WTC11 (cell line): ENCODE measurements around the gene CD3E. TPM values are rescaled to one million over a fixed set of nuclear protein-coding genes. Genes with fewer than 3 reads are reported as not detected.

Experiments
- ATAC-seq: fragments of 200-7000 bp; cut with Tn5 transposase; 2 replicates; pipeline ENCODE4 v1.10.0; 2021; ENCODE audit warnings: mild to moderate bottlenecking, moderate library complexity
- CTCF ChIA-PET: fragments of 300-600 bp; sonication (Branson Sonifier 250); formaldehyde crosslinking; loops from one replicate; lab custom pipeline; 2021; ENCODE audit warnings: antibody characterized with exemption; lab: Charles Lee
- POLR2A ChIA-PET: fragments of 350-600 bp; sonication (Branson Sonifier 250); formaldehyde crosslinking; loops from one replicate; lab custom pipeline; 2021; ENCODE audit warnings: antibody characterized with exemption; lab: Charles Lee
- DNase-seq: peaks from one replicate; pipeline ENCODE4 v3.0.0; 2021; ENCODE audit warnings: low spot score
- H3K27ac Mint-ChIP-seq: 2 replicates; pipeline ENCODE4 v1.8.0; 2021; ENCODE audit warnings: mixed read lengths
- H3K27me3 Mint-ChIP-seq: 2 replicates; pipeline ENCODE4 v1.8.0; 2021; ENCODE audit warnings: low read depth, mild to moderate bottlenecking, moderate library complexity, mixed read lengths
- H3K36me3 Mint-ChIP-seq: 2 replicates; pipeline ENCODE4 v1.8.0; 2021; ENCODE audit warnings: mixed read lengths
- H3K4me1 Mint-ChIP-seq: 2 replicates; pipeline ENCODE4 v1.8.0; 2022; ENCODE audit warnings: mixed read lengths
- H3K4me3 Mint-ChIP-seq: 2 replicates; pipeline ENCODE4 v1.8.0; 2021; ENCODE audit warnings: mild to moderate bottlenecking, moderate library complexity, mixed read lengths
- H3K9me3 Mint-ChIP-seq: 2 replicates; pipeline ENCODE4 v1.8.0; 2021; ENCODE audit warnings: mixed read lengths
- CBFB ChIP-seq: sonication (generic); formaldehyde crosslinking; IDR thresholded peaks from 2 replicates; pipeline ENCODE4 v1.8.1; 2022; ENCODE audit warnings: mild to moderate bottlenecking, low read depth, missing genetic modification reagents
- ELF4 ChIP-seq: sonication (generic); formaldehyde crosslinking; IDR thresholded peaks from 2 replicates; pipeline ENCODE4 v1.8.1; 2022; ENCODE audit warnings: low read depth, mild to moderate bottlenecking, moderate library complexity, missing genetic modification reagents
- EMX1 ChIP-seq: fragments of 250-450 bp; sonication (Bioruptor Pico); IDR thresholded peaks from 2 replicates; pipeline ENCODE4 v1.8.0; 2021; ENCODE audit warnings: mild to moderate bottlenecking
- FOXK1 ChIP-seq: sonication (generic); formaldehyde crosslinking; IDR thresholded peaks from 2 replicates; pipeline ENCODE4 v1.8.0; 2022; ENCODE audit warnings: mild to moderate bottlenecking, moderate library complexity, missing genetic modification reagents
- IRF2 ChIP-seq: sonication (generic); formaldehyde crosslinking; IDR thresholded peaks from 2 replicates; pipeline ENCODE4 v1.8.0; 2022; ENCODE audit warnings: low read depth, missing genetic modification reagents, borderline replicate concordance
- NR3C1 ChIP-seq: sonication (generic); formaldehyde crosslinking; conservative IDR thresholded peaks from 2 replicates; pipeline ENCODE4 v1.8.1; 2023; ENCODE audit warnings: low read depth, mild to moderate bottlenecking, missing genetic modification reagents
- RELA ChIP-seq: sonication (generic); formaldehyde crosslinking; IDR thresholded peaks from 2 replicates; pipeline ENCODE4 v1.8.1; 2022; ENCODE audit warnings: missing genetic modification reagents, mild to moderate bottlenecking, borderline replicate concordance
- SOX15 ChIP-seq: fragments of 250-450 bp; sonication (Bioruptor Pico); IDR thresholded peaks from 2 replicates; pipeline ENCODE4 v1.9.0; 2021; ENCODE audit warnings: mild to moderate bottlenecking
- ZNF263 ChIP-seq: sonication (generic); formaldehyde crosslinking; IDR thresholded peaks from 2 replicates; pipeline ENCODE4 v1.8.1; 2022; ENCODE audit warnings: low read depth, mild to moderate bottlenecking, moderate library complexity, missing genetic modification reagents
- ZNF423 ChIP-seq: fragments of 250-450 bp; sonication (Bioruptor Pico); IDR thresholded peaks from 2 replicates; pipeline ENCODE4 v2.1.2; 2022; ENCODE audit warnings: mild to moderate bottlenecking, moderate library complexity
- ZNF671 ChIP-seq: fragments of 250-450 bp; sonication (Bioruptor Pico); IDR thresholded peaks from 2 replicates; pipeline ENCODE4 v1.8.0; 2021; ENCODE audit warnings: mild to moderate bottlenecking
- total RNA-seq: library from RNA; stranded (reverse); gene quantifications from 3 replicates; pipeline ENCODE4 v1.2.3, GENCODE V29; 2021
- TF ChIP-seq, protein P1 (sequence below): sonication (generic); formaldehyde crosslinking; IDR thresholded peaks from 2 replicates; pipeline ENCODE4 v1.8.1; 2022; ENCODE audit warnings: mild to moderate bottlenecking, missing genetic modification reagents, moderate library complexity, borderline replicate concordance
- TF ChIP-seq, protein P2 (sequence below): fragments of 250-450 bp; sonication (Bioruptor Pico); IDR thresholded peaks from 2 replicates; pipeline ENCODE4 v1.9.0; 2021; ENCODE audit warnings: mild to moderate bottlenecking, borderline replicate concordance
- TF ChIP-seq, protein P3 (sequence below): sonication (generic); formaldehyde crosslinking; IDR thresholded peaks from 2 replicates; pipeline ENCODE4 v1.8.1; 2023; ENCODE audit warnings: mild to moderate bottlenecking, missing genetic modification reagents, moderate library complexity

Gene CD3E
- total RNA-seq, 1 experiment from 2014 or later = 1.0 TPM

DNA sequence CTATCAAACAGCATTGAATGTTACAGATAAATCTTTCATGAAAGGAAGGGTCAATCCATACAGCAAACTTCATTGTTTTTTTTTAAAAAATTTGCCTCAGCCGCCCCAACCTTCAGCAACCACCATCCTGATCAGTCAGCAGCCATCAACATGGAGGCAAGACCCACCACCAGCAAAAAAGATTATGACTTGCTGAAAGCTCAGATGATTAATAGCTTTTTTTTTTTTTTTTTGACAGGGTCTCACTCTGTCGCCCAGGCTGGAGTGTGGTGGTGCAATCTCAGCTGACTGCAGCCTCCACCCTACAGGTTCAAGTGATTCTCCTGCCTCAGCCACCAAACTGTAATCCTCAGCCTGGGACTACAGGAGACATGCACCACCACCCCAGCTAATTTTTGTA lies 18.0 kb upstream of the CD3E start:
- Mint-ChIP-seq H3K4me1 (no peaks in the 10 kb centered on the region), H3K36me3 (no peaks in the 10 kb centered on the region), H3K27ac (no peak overlapping the region), H3K9me3 (peaks cover 3% of the 10 kb centered on the region), H3K4me3 (no peak overlapping the region), H3K27me3 (peaks cover 30% of the 10 kb centered on the region)
- no peak for DNase-seq
- TF ChIP-seq, protein P1, sequence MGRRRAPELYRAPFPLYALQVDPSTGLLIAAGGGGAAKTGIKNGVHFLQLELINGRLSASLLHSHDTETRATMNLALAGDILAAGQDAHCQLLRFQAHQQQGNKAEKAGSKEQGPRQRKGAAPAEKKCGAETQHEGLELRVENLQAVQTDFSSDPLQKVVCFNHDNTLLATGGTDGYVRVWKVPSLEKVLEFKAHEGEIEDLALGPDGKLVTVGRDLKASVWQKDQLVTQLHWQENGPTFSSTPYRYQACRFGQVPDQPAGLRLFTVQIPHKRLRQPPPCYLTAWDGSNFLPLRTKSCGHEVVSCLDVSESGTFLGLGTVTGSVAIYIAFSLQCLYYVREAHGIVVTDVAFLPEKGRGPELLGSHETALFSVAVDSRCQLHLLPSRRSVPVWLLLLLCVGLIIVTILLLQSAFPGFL (CRISPR knock-in tag) = no peak
- TF ChIP-seq ZNF671 (CRISPR knock-in tag) (no peak), RELA (CRISPR knock-in tag) (no peak), CBFB (no peak), SOX15 (CRISPR knock-in tag) (no peak)
- POLR2A ChIA-PET = no interaction called here
- CTCF ChIA-PET = interaction anchor here (1.0 kb wide), 1 partner anchor 88 kb away, joined by 3 read pairs; no protein-coding TSS in a partner anchor
- no peak for ATAC-seq

DNA sequence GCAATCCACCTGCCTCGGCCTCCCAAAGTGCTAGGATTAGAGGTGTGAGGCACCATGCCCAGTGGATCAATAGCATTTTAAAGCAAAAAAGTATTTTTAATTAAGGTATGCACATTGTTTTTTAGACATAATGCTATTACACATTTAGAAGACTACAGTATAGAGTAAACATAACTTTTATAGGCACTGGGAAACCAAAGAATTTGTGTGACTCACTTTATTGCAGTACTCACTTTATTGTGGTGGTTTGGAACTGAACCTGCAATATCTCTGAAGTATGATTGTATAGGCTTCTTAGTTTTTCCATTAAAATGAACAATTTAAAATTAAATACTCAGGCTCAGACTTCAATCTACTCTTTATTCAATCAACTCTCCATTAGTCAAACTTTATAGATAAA lies 17.5 kb upstream of the CD3E start:
- no peak overlapping the region for H3K4me3 Mint-ChIP-seq
- no peak for TF ChIP-seq IRF2 (CRISPR knock-in tag)
- TF ChIP-seq, protein P1 (CRISPR knock-in tag) = no peak
- TF ChIP-seq CBFB = no peak
- TF ChIP-seq ZNF423 = no peak
- TF ChIP-seq, protein P2, sequence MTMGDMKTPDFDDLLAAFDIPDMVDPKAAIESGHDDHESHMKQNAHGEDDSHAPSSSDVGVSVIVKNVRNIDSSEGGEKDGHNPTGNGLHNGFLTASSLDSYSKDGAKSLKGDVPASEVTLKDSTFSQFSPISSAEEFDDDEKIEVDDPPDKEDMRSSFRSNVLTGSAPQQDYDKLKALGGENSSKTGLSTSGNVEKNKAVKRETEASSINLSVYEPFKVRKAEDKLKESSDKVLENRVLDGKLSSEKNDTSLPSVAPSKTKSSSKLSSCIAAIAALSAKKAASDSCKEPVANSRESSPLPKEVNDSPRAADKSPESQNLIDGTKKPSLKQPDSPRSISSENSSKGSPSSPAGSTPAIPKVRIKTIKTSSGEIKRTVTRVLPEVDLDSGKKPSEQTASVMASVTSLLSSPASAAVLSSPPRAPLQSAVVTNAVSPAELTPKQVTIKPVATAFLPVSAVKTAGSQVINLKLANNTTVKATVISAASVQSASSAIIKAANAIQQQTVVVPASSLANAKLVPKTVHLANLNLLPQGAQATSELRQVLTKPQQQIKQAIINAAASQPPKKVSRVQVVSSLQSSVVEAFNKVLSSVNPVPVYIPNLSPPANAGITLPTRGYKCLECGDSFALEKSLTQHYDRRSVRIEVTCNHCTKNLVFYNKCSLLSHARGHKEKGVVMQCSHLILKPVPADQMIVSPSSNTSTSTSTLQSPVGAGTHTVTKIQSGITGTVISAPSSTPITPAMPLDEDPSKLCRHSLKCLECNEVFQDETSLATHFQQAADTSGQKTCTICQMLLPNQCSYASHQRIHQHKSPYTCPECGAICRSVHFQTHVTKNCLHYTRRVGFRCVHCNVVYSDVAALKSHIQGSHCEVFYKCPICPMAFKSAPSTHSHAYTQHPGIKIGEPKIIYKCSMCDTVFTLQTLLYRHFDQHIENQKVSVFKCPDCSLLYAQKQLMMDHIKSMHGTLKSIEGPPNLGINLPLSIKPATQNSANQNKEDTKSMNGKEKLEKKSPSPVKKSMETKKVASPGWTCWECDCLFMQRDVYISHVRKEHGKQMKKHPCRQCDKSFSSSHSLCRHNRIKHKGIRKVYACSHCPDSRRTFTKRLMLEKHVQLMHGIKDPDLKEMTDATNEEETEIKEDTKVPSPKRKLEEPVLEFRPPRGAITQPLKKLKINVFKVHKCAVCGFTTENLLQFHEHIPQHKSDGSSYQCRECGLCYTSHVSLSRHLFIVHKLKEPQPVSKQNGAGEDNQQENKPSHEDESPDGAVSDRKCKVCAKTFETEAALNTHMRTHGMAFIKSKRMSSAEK = no peak
- TF ChIP-seq, all 79 proteins: peak for 0
- peaks cover 33% of the 10 kb centered on the region for H3K27me3 Mint-ChIP-seq
- no peaks in the 10 kb centered on the region for H3K36me3 Mint-ChIP-seq
- peaks cover 3% of the 10 kb centered on the region for H3K9me3 Mint-ChIP-seq
- ChIA-PET POLR2A (no interaction called here), CTCF (interaction anchor here (1.0 kb wide), 2 partner anchors 9 to 88 kb away, joined by 3 read pairs; no protein-coding TSS in a partner anchor)
- H3K4me1 Mint-ChIP-seq = no peaks in the 10 kb centered on the region
- DNase-seq (no peak), ATAC-seq (no peak)
- no peak overlapping the region for H3K27ac Mint-ChIP-seq

DNA sequence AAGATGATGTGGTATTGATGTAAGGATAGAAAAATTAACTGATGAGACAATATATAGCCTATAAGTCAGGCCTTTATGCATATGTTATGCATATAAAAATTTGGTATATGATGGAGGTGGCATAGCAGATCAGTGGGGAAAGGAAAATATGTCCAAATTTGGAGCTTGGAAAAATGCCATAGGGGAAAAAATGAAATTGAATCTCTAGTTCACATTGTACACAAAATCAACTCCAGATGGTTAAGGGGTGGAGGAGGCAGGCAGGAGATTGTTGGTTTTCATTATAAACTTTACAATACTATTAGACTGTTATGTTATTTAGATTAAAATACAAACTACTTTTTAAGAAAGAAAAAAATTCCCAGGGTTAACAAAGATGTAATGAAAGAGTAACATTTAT lies 15.1 kb upstream of the CD3E start:
- Mint-ChIP-seq H3K4me3 (no peak overlapping the region), H3K27me3 (peaks cover 34% of the 10 kb centered on the region), H3K36me3 (no peaks in the 10 kb centered on the region), H3K27ac (no peak overlapping the region), H3K9me3 (peaks cover 3% of the 10 kb centered on the region), H3K4me1 (no peaks in the 10 kb centered on the region)
- POLR2A ChIA-PET = interaction anchor here (0.6 kb wide), 1 partner anchor 192 kb away, joined by 5 read pairs; no protein-coding TSS in a partner anchor
- no peak for DNase-seq
- CTCF ChIA-PET = interaction anchor here (1.7 to 1.8 kb wide), 2 partner anchors 91 to 118 kb away, joined by 5 to 7 read pairs; no protein-coding TSS in a partner anchor
- no peak for ATAC-seq
- TF ChIP-seq EMX1 (CRISPR knock-in tag) (no peak), ELF4 (CRISPR knock-in tag) (no peak), ZNF263 (CRISPR knock-in tag) (no peak), NR3C1 (no peak), FOXK1 (CRISPR knock-in tag) (no peak)
- TF ChIP-seq, protein P3, sequence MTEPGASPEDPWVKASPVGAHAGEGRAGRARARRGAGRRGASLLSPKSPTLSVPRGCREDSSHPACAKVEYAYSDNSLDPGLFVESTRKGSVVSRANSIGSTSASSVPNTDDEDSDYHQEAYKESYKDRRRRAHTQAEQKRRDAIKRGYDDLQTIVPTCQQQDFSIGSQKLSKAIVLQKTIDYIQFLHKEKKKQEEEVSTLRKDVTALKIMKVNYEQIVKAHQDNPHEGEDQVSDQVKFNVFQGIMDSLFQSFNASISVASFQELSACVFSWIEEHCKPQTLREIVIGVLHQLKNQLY (CRISPR knock-in tag) = no peak
